Activated CD8-positive, alpha-beta memory T cell treated with anti-CD3 and anti-CD28 coated beads, Interleukin-2, amount 50 U/mL, for 24 hours (primary cell): ENCODE data around the gene TMEM74B.
"Not testable (repeated sequence)": the region's sequence is repeated elsewhere in the genome, so short reads cannot be mapped to it uniquely, and the experiment has no call there.

Experiments used
- DNase-seq: peaks from one replicate; pipeline ENCODE4 v3.0.0-alpha.2; 2020; ENCODE audit errors: extremely low read depth

The TMEM74B gene

GRCh38 chr20:1178623-1179022 is 6.2 kb downstream of the TMEM74B start:
- DNase-seq = no peak

- DNase-seq = no peak
Measured at GRCh38 chr20:1178103-1178502, 6.7 kb downstream of the TMEM74B start.

GRCh38 chr20:1177680-1178079 is 7.1 kb downstream of the TMEM74B start:
- no peak for DNase-seq

- no peak for DNase-seq
Measured at GRCh38 chr20:1174787-1175186, 10.0 kb downstream of the TMEM74B start.

- DNase-seq = no peak
Measured at GRCh38 chr20:1173698-1174097, 11.1 kb downstream of the TMEM74B start.

GRCh38 chr20:1171461-1172093 is 13.2 kb downstream of the TMEM74B start:
- DNase-seq = no peak

GRCh38 chr20:1169224-1169623 is 15.6 kb downstream of the TMEM74B start:
- DNase-seq = no peak

GRCh38 chr20:1166948-1167720 is 17.6 kb downstream of the TMEM74B start:
- no peak for DNase-seq

GRCh38 chr20:1165941-1166340 is 18.8 kb downstream of the TMEM74B start:
- DNase-seq = no peak

- DNase-seq = no peak
Measured at GRCh38 chr20:1165521-1165920, 19.3 kb downstream of the TMEM74B start.

GRCh38 chr20:1164871-1165270 is 19.9 kb downstream of the TMEM74B start:
- DNase-seq = no peak

GRCh38 chr20:1163653-1164052 is 21.1 kb downstream of the TMEM74B start:
- no peak for DNase-seq

GRCh38 chr20:1163105-1163504 is 21.7 kb downstream of the TMEM74B start:
- DNase-seq = no peak

- no peak for DNase-seq
Measured at GRCh38 chr20:1160991-1161390, 23.8 kb downstream of the TMEM74B start.

GRCh38 chr20:1160496-1160895 is 24.3 kb downstream of the TMEM74B start:
- no peak for DNase-seq

GRCh38 chr20:1155342-1155741 is 29.4 kb downstream of the TMEM74B start:
- no peak for DNase-seq

- no peak for DNase-seq
Measured at GRCh38 chr20:1154691-1155090, 30.1 kb downstream of the TMEM74B start.

- no peak for DNase-seq
Measured at GRCh38 chr20:1154226-1154625, 30.6 kb downstream of the TMEM74B start.

GRCh38 chr20:1150968-1151367 is 33.8 kb downstream of the TMEM74B start:
- DNase-seq = no peak

- no peak for DNase-seq
Measured at GRCh38 chr20:1150218-1150617, 34.6 kb downstream of the TMEM74B start.

GRCh38 chr20:1149812-1150211 is 35.0 kb downstream of the TMEM74B start:
- not testable (repeated sequence) for DNase-seq

- DNase-seq = no peak
Measured at GRCh38 chr20:1146957-1147356, 37.8 kb downstream of the TMEM74B start.

- DNase-seq = no peak
Measured at GRCh38 chr20:1144401-1145172, 40.2 kb downstream of the TMEM74B start.
